GM20000 (cell line): ENCODE results near the gene TACC2.

Experiments
- DNase-seq: peaks from one replicate; pipeline ENCODE4 v3.0.0; 2012; ENCODE audit warnings: low spot score
- TF ChIP-seq, protein P1 (sequence below): IDR thresholded peaks from 2 replicates; pipeline ENCODE4 v1.5.1; 2012; ENCODE audit warnings: mild to moderate bottlenecking, control low read depth; ENCODE audit errors: extremely low read depth, missing control alignments

The TACC2 gene

DNA sequence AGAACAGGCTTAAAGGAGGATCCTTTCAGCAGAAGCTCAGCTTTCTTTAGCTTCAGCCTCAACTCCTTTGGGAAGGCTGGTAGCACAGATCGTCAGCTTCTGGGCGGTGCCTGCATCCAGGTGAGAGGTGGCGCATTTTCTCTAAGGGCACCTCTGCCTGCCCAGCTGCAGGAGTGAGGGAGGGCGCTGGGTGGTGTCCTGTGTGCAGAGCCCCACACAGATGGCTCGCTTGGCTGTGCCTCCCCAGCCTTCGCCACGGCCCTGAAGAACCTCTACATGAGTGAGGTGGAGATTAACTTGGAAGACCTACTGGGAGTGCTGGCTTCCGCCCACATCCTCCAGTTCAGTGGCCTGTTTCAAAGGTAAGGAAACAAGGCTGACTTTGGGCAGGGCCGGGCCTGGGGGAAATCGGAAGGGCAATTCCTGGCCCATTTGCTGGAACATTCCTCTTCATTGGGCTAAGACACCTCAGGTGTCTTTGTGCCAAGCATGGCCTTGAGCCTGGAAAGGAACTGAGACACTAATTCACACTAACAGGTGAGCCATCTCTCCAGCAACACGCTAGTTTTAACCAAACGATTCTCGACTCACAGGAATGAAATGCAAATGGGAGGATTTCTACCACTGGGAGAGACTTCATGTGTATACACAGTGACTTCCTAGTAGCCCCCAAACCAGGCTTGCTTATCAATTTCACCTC lies 302.0 kb downstream of the TACC2 start:
- TF ChIP-seq, protein P1, sequence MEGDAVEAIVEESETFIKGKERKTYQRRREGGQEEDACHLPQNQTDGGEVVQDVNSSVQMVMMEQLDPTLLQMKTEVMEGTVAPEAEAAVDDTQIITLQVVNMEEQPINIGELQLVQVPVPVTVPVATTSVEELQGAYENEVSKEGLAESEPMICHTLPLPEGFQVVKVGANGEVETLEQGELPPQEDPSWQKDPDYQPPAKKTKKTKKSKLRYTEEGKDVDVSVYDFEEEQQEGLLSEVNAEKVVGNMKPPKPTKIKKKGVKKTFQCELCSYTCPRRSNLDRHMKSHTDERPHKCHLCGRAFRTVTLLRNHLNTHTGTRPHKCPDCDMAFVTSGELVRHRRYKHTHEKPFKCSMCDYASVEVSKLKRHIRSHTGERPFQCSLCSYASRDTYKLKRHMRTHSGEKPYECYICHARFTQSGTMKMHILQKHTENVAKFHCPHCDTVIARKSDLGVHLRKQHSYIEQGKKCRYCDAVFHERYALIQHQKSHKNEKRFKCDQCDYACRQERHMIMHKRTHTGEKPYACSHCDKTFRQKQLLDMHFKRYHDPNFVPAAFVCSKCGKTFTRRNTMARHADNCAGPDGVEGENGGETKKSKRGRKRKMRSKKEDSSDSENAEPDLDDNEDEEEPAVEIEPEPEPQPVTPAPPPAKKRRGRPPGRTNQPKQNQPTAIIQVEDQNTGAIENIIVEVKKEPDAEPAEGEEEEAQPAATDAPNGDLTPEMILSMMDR: no peak
- no peak for DNase-seq

- DNase-seq: no peak
- TF ChIP-seq, protein P1: no peak
Observed at GRCh38 chr10:122291739-122292138, 302.8 kb downstream of the TACC2 start.

- TF ChIP-seq, protein P1: no peak
- DNase-seq: no peak
Observed at GRCh38 chr10:122292376-122292775, 303.4 kb downstream of the TACC2 start.

- TF ChIP-seq, protein P1: no peak
- DNase-seq: no peak
Observed at GRCh38 chr10:122293156-122293960, 304.4 kb downstream of the TACC2 start.

- TF ChIP-seq, protein P1: no peak
- DNase-seq: no peak
Observed at GRCh38 chr10:122293961-122294380, 305.0 kb downstream of the TACC2 start.

- DNase-seq: no peak
- TF ChIP-seq, protein P1: no peak
Observed at GRCh38 chr10:122294511-122295450, 305.8 kb downstream of the TACC2 start.
